ENCODE data around the gene ATL1. TPM values are rescaled to one million over a fixed set of nuclear protein-coding genes. Genes with fewer than 3 reads are reported as not detected.

The ATL1 gene
- total and polyA plus RNA-seq, 2 of the 13 experiments (the other 11 are each of a cell fraction or from before 2014, with no cell fraction given) = 0.60 to 0.65 TPM

- TF ChIP-seq, protein P1, sequence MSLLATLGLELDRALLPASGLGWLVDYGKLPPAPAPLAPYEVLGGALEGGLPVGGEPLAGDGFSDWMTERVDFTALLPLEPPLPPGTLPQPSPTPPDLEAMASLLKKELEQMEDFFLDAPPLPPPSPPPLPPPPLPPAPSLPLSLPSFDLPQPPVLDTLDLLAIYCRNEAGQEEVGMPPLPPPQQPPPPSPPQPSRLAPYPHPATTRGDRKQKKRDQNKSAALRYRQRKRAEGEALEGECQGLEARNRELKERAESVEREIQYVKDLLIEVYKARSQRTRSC (CRISPR knock-in tag; IDR thresholded peaks at IDR 0.05; ENCODE audit: low read depth) = no peak
- TF ChIP-seq MED8 (CRISPR knock-in tag; IDR thresholded peaks at IDR 0.05; ENCODE audit: insufficient replicate concordance) (no peak), ZNF260 (CRISPR knock-in tag; IDR thresholded peaks at IDR 0.05; ENCODE audit: borderline replicate concordance, low read depth) (no peak), SMC3 (IDR thresholded peaks at IDR 0.05; ENCODE audit: low read length) (peak; percentile 80; the same call in 1 of the 2 replicates), ZNF770 (CRISPR knock-in tag; IDR thresholded peaks at IDR 0.05) (no peak), ZNF614 (CRISPR knock-in tag; IDR thresholded peaks at IDR 0.05; ENCODE audit: borderline replicate concordance) (no peak), SOX5 (CRISPR knock-in tag; IDR thresholded peaks at IDR 0.05; ENCODE audit: borderline replicate concordance) (peak; percentile 29; the same call in 1 of the 2 replicates), HOMEZ (CRISPR knock-in tag; IDR thresholded peaks at IDR 0.05; ENCODE audit: low read depth) (peak; percentile 42; the same call in 1 of the 2 replicates), ZNF781 (CRISPR knock-in tag; IDR thresholded peaks at IDR 0.05; ENCODE audit: borderline replicate concordance, not compliant biosample characterization) (no peak), MEIS1 (CRISPR knock-in tag; IDR thresholded peaks at IDR 0.05; ENCODE audit: borderline replicate concordance) (peak; percentile 65; the same call in 1 of the 2 replicates), MLLT10 (CRISPR knock-in tag; IDR thresholded peaks at IDR 0.05) (no peak), RFX3 (CRISPR knock-in tag; IDR thresholded peaks at IDR 0.05) (no peak), ZNF143 (CRISPR knock-in tag; IDR thresholded peaks at IDR 0.05) (no peak), FOXA1 (IDR thresholded peaks at IDR 0.05) (no peak), FOXA1 (CRISPR knock-in tag; IDR thresholded peaks at IDR 0.05) (peak; percentile 34; the same call in 1 of the 2 replicates)
- TF ChIP-seq, protein P2, sequence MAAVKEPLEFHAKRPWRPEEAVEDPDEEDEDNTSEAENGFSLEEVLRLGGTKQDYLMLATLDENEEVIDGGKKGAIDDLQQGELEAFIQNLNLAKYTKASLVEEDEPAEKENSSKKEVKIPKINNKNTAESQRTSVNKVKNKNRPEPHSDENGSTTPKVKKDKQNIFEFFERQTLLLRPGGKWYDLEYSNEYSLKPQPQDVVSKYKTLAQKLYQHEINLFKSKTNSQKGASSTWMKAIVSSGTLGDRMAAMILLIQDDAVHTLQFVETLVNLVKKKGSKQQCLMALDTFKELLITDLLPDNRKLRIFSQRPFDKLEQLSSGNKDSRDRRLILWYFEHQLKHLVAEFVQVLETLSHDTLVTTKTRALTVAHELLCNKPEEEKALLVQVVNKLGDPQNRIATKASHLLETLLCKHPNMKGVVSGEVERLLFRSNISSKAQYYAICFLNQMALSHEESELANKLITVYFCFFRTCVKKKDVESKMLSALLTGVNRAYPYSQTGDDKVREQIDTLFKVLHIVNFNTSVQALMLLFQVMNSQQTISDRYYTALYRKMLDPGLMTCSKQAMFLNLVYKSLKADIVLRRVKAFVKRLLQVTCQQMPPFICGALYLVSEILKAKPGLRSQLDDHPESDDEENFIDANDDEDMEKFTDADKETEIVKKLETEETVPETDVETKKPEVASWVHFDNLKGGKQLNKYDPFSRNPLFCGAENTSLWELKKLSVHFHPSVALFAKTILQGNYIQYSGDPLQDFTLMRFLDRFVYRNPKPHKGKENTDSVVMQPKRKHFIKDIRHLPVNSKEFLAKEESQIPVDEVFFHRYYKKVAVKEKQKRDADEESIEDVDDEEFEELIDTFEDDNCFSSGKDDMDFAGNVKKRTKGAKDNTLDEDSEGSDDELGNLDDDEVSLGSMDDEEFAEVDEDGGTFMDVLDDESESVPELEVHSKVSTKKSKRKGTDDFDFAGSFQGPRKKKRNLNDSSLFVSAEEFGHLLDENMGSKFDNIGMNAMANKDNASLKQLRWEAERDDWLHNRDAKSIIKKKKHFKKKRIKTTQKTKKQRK (IDR thresholded peaks at IDR 0.05; ENCODE audit: low read length) = no peak
These were observed 17.0 kb upstream of the ATL1 start (continued) for GRCh38 chr14:50542941-50543418.

Measured in HepG2 (cell line).